ENCODE results near the gene FMO2. TPM values are rescaled to one million over a fixed set of nuclear protein-coding genes. Genes with fewer than 3 reads are reported as not detected.

The FMO2 gene
- polyA plus RNA-seq, 1 donor (not counting 4 experiments of a cell fraction or from before 2014, with no cell fraction given): 0.05 TPM

DNA sequence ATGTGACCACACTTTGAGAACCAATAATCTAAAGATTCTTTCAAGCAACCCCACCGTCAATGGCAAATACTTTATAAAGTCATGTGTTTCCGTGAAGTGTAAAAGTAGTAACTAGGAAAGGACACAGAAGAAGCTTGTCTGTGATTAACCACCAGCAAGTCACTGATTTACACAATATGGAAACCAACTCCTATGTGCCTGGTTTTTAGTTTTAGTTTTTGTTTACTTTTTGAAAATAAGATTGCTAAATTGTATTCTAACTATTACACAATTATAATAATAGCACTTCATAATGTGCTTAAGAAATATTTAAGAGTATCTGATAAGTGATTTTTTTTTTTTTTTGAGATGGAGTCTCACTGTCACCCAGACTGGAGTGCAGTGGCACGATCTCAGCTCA, 13.0 kb downstream of the FMO2 start:
- Histone ChIP-seq H2AFZ (ENCODE audit: control insufficient read depth, low read length) (no peak overlapping the region), H3K9ac (ENCODE audit: control insufficient read depth, extremely low read depth, insufficient read depth, low read length) (no peak overlapping the region), H3K4me3 (ENCODE audit: control insufficient read depth in 2 of 3, extremely low read depth in 1 of 3, insufficient read depth in 2 of 3, low read depth in 1 of 3, low read length in 3 of 3) (no peak overlapping the region), H3K36me3 (ENCODE audit: control insufficient read depth in 2 of 2, extremely low read depth in 1 of 2, insufficient read depth in 2 of 2, low read length in 2 of 2) (no peaks in the 10 kb centered on the region), H3K9me3 (ENCODE audit: control insufficient read depth, low read depth, low read length) (no peaks in the 10 kb centered on the region), H3K27me3 (ENCODE audit: control insufficient read depth, extremely low read depth, insufficient read depth, low read length) (no peaks in the 10 kb centered on the region), H3K4me1 (ENCODE audit: control insufficient read depth, extremely low read depth, insufficient read depth, low read length) (no peaks in the 10 kb centered on the region), H3K4me2 (ENCODE audit: control insufficient read depth, extremely low read depth, insufficient read depth, low read depth, low read length) (no peak overlapping the region), H3K27ac (ENCODE audit: control insufficient read depth, insufficient read depth, low read length) (no peak overlapping the region), H3K79me2 (ENCODE audit: control insufficient read depth, insufficient read depth, low read length) (no peaks in the 10 kb centered on the region), H3K9me1 (ENCODE audit: control insufficient read depth, extremely low read depth, insufficient read depth, low read length) (no peaks in the 10 kb centered on the region), H4K20me1 (ENCODE audit: control insufficient read depth, extremely low read depth, insufficient read depth, low read length) (no peaks in the 10 kb centered on the region)
- FAIRE-seq (no peak), DNase-seq (ENCODE audit: low read depth, low spot score) (no peak)
- TF ChIP-seq, protein P1, sequence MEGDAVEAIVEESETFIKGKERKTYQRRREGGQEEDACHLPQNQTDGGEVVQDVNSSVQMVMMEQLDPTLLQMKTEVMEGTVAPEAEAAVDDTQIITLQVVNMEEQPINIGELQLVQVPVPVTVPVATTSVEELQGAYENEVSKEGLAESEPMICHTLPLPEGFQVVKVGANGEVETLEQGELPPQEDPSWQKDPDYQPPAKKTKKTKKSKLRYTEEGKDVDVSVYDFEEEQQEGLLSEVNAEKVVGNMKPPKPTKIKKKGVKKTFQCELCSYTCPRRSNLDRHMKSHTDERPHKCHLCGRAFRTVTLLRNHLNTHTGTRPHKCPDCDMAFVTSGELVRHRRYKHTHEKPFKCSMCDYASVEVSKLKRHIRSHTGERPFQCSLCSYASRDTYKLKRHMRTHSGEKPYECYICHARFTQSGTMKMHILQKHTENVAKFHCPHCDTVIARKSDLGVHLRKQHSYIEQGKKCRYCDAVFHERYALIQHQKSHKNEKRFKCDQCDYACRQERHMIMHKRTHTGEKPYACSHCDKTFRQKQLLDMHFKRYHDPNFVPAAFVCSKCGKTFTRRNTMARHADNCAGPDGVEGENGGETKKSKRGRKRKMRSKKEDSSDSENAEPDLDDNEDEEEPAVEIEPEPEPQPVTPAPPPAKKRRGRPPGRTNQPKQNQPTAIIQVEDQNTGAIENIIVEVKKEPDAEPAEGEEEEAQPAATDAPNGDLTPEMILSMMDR (optimal IDR thresholded peaks at IDR 0.05 in 1 of 3, IDR thresholded peaks at IDR 0.05 in 1 of 3, conservative IDR thresholded peaks at IDR 0.05 in 1 of 3; ENCODE audit: extremely low read depth in 1 of 3, insufficient read depth in 2 of 3, low read length in 3 of 3): no peak
- TF ChIP-seq EZH2 (IDR thresholded peaks at IDR 0.05; ENCODE audit: low read length): no peak
- dilution Hi-C loops (cut with MboI; ENCODE audit: extremely low pct_ligation_motif_present, low sequenced_read_pairs): no loop called here

DNA sequence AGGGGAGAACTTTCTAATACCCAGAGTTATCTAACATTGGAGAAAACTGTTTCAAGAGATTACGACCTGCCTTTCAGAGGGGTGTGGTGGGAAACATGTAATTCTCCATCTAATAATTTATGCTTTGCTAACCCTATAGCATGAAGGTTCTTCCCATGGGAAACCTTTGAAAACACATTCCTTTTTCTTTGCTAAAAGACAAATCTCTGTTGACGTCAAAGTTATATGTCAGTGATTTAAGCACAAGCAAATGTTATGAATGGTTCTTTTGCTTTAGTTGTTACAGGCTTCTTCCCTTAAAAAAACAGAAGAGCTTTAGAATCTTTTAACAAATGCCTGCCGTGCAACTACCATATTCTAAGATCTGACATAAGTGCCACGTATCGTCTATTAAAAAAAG, 19.2 kb downstream of the FMO2 start:
- no peak for DNase-seq (ENCODE audit: low read depth, low spot score)
- Histone ChIP-seq H3K4me2 (ENCODE audit: control insufficient read depth, extremely low read depth, insufficient read depth, low read depth, low read length) (no peak overlapping the region), H4K20me1 (ENCODE audit: control insufficient read depth, extremely low read depth, insufficient read depth, low read length) (no peaks in the 10 kb centered on the region), H3K9ac (ENCODE audit: control insufficient read depth, extremely low read depth, insufficient read depth, low read length) (no peak overlapping the region), H3K4me3 (ENCODE audit: control insufficient read depth in 2 of 3, extremely low read depth in 1 of 3, insufficient read depth in 2 of 3, low read depth in 1 of 3, low read length in 3 of 3) (no peak overlapping the region), H3K27me3 (ENCODE audit: control insufficient read depth, extremely low read depth, insufficient read depth, low read length) (no peaks in the 10 kb centered on the region), H3K4me1 (ENCODE audit: control insufficient read depth, extremely low read depth, insufficient read depth, low read length) (no peaks in the 10 kb centered on the region), H3K9me1 (ENCODE audit: control insufficient read depth, extremely low read depth, insufficient read depth, low read length) (no peaks in the 10 kb centered on the region), H2AFZ (ENCODE audit: control insufficient read depth, low read length) (no peak overlapping the region), H3K79me2 (ENCODE audit: control insufficient read depth, insufficient read depth, low read length) (no peaks in the 10 kb centered on the region), H3K9me3 (ENCODE audit: control insufficient read depth, low read depth, low read length) (no peaks in the 10 kb centered on the region), H3K36me3 (ENCODE audit: control insufficient read depth in 2 of 2, extremely low read depth in 1 of 2, insufficient read depth in 2 of 2, low read length in 2 of 2) (no peaks in the 10 kb centered on the region), H3K27ac (ENCODE audit: control insufficient read depth, insufficient read depth, low read length) (no peak overlapping the region)
- dilution Hi-C loops (cut with MboI; ENCODE audit: extremely low pct_ligation_motif_present, low sequenced_read_pairs): no loop called here
- no peak for FAIRE-seq
- TF ChIP-seq, protein P1 (optimal IDR thresholded peaks at IDR 0.05 in 1 of 3, IDR thresholded peaks at IDR 0.05 in 1 of 3, conservative IDR thresholded peaks at IDR 0.05 in 1 of 3; ENCODE audit: extremely low read depth in 1 of 3, insufficient read depth in 2 of 3, low read length in 3 of 3): no peak
